Stimulated activated CD4-positive, alpha-beta T cell treated with anti-CD3 and anti-CD28 coated beads, Interleukin-15, amount 100 ng/mL, for 1 hour (primary cell): ENCODE data around the gene OR51I2.

Experiments
- DNase-seq, 2 donors: peaks; one replicate each; pipeline ENCODE4 v3.0.0-alpha.2; 2020; ENCODE audit warnings: low read depth in 1 of 2, low spot score in 1 of 2

The OR51I2 gene

GRCh38 chr11:5505363-5506048 lies 56.4 kb downstream of the OR51I2 start:
- no peak for DNase-seq
